SK-N-SH treated with all-trans-retinoic acid at 6 μM for 48 hours (cell line): ENCODE data around the gene PKMYT1.

Experiments
- ATAC-seq: fragments of 200-7000 bp; cut with Tn5 transposase; 3 replicates; pipeline ENCODE4 v1.9.1; 2020; ENCODE audit warnings: mild to moderate bottlenecking, moderate library complexity
- ARNTL ChIP-seq: fragments of 450-650 bp; formaldehyde crosslinking; IDR thresholded peaks from 2 replicates; pipeline ENCODE4 v1.5.0; 2020; ENCODE audit warnings: low read depth, mild to moderate bottlenecking, moderate library complexity, borderline replicate concordance
- BACH2 ChIP-seq: fragments of 250-450 bp; sonication (Bioruptor Pico); IDR thresholded peaks from 2 replicates; pipeline ENCODE4 v1.9.0; 2021; ENCODE audit warnings: mild to moderate bottlenecking, borderline replicate concordance
- CSDC2 ChIP-seq: fragments of 250-450 bp; sonication (Bioruptor Pico); IDR thresholded peaks from 2 replicates; pipeline ENCODE4 v1.5.0; 2020; ENCODE audit warnings: mild to moderate bottlenecking, moderate library complexity
- CSRNP3 ChIP-seq: fragments of 250-450 bp; sonication (Bioruptor Pico); IDR thresholded peaks from 2 replicates; pipeline ENCODE4 v1.5.1; 2021; ENCODE audit warnings: mild to moderate bottlenecking, moderate library complexity
- ESRRG ChIP-seq: fragments of 250-450 bp; sonication (Bioruptor Pico); IDR thresholded peaks from 2 replicates; pipeline ENCODE4 v1.6.1; 2021; ENCODE audit warnings: mild to moderate bottlenecking
- GLIS3 ChIP-seq: fragments of 250-450 bp; sonication (Bioruptor Pico); IDR thresholded peaks from 2 replicates; pipeline ENCODE4 v1.5.0; 2020; ENCODE audit warnings: mild to moderate bottlenecking, moderate library complexity
- OSR1 ChIP-seq: fragments of 250-450 bp; sonication (Bioruptor Pico); IDR thresholded peaks from 2 replicates; pipeline ENCODE4 v1.8.0; 2022; ENCODE audit warnings: moderate library complexity, mild to moderate bottlenecking, inconsistent platforms
- PATZ1 ChIP-seq: fragments of 250-450 bp; sonication (Bioruptor Pico); IDR thresholded peaks from 2 replicates; pipeline ENCODE4 v1.8.0; 2020; ENCODE audit warnings: mild to moderate bottlenecking, moderate library complexity, borderline replicate concordance
- PPARA ChIP-seq: fragments of 250-450 bp; sonication (Bioruptor Pico); IDR thresholded peaks from 2 replicates; pipeline ENCODE4 v1.5.0; 2020; ENCODE audit warnings: mild to moderate bottlenecking, borderline replicate concordance
- SNAI2 ChIP-seq: fragments of 250-450 bp; sonication (Bioruptor Pico); IDR thresholded peaks from 2 replicates; pipeline ENCODE4 v1.5.0; 2020; ENCODE audit warnings: mild to moderate bottlenecking, moderate library complexity
- TCF4 ChIP-seq: fragments of 250-450 bp; sonication (Bioruptor Pico); IDR thresholded peaks from 2 replicates; pipeline ENCODE4 v1.8.0; 2021; ENCODE audit warnings: mild to moderate bottlenecking, moderate library complexity, borderline replicate concordance
- TOX ChIP-seq: fragments of 250-450 bp; sonication (Bioruptor Pico); IDR thresholded peaks from 2 replicates; pipeline ENCODE4 v1.8.0; 2021; ENCODE audit warnings: mild to moderate bottlenecking, moderate library complexity, borderline replicate concordance
- ZC3H10 ChIP-seq: fragments of 250-450 bp; sonication (Bioruptor Pico); IDR thresholded peaks from 2 replicates; pipeline ENCODE4 v1.5.1; 2021; ENCODE audit warnings: mild to moderate bottlenecking, moderate library complexity
- ZFP3 ChIP-seq: fragments of 250-450 bp; sonication (Bioruptor Pico); IDR thresholded peaks from 2 replicates; pipeline ENCODE4 v1.5.0; 2020; ENCODE audit warnings: mild to moderate bottlenecking, moderate library complexity
- ZFP30 ChIP-seq: fragments of 450-650 bp; formaldehyde crosslinking; IDR thresholded peaks from 2 replicates; pipeline ENCODE4 v1.5.0; 2022; ENCODE audit warnings: mild to moderate bottlenecking, moderate library complexity
- ZNF70 ChIP-seq: fragments of 450-650 bp; formaldehyde crosslinking; IDR thresholded peaks from 2 replicates; pipeline ENCODE4 v1.5.0; 2020; ENCODE audit warnings: mild to moderate bottlenecking, moderate library complexity
- ZNF8 ChIP-seq: fragments of 450-650 bp; formaldehyde crosslinking; IDR thresholded peaks from 2 replicates; pipeline ENCODE4 v1.5.0; 2020; ENCODE audit warnings: mild to moderate bottlenecking, moderate library complexity
- TF ChIP-seq, protein P1 (sequence below): fragments of 250-450 bp; sonication (Bioruptor Pico); IDR thresholded peaks from 2 replicates; pipeline ENCODE4 v1.5.0; 2020; ENCODE audit warnings: mild to moderate bottlenecking, moderate library complexity

The PKMYT1 gene

DNA sequence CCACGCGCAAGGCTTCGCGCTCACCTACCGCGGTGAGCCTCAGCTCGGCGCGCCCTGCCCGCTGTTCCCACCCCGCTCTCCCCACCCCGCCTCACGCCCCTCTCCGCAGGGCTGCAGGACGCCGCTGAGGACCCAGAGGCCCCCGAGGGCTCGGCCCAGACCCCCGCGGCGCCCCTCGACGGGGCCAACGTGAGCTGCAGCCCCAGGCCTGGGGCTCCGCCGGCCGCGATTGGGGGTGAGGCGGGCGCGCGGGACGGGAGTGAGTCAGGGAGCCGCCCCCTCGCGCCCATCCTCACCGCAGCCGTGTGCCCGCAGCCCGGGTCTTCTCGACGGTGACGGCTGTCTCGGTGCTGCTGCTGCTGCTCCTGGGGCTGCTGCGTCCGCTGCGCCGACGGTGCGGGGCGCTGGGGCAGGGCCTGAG lies 13.0 kb downstream of the PKMYT1 start:
- no peak for ATAC-seq
- TF ChIP-seq ZFP3 (CRISPR knock-in tag), result no peak
- TF ChIP-seq ZNF70 (CRISPR knock-in tag), result no peak
- no peak for TF ChIP-seq CSRNP3
- no peak for TF ChIP-seq PATZ1 (CRISPR knock-in tag)
- TF ChIP-seq ZC3H10 (CRISPR knock-in tag), result no peak
- no peak for TF ChIP-seq BACH2 (CRISPR knock-in tag)
- no peak for TF ChIP-seq PPARA (CRISPR knock-in tag)
- TF ChIP-seq ZFP30 (CRISPR knock-in tag), result no peak
- no peak for TF ChIP-seq CSDC2 (CRISPR knock-in tag)
- TF ChIP-seq ZNF8 (CRISPR knock-in tag), result no peak
- no peak for TF ChIP-seq ESRRG
- TF ChIP-seq TOX, result no peak
- TF ChIP-seq ARNTL (CRISPR knock-in tag), result no peak
- TF ChIP-seq TCF4 (CRISPR knock-in tag), result no peak
- TF ChIP-seq GLIS3 (CRISPR knock-in tag), result no peak
- TF ChIP-seq, protein P1, sequence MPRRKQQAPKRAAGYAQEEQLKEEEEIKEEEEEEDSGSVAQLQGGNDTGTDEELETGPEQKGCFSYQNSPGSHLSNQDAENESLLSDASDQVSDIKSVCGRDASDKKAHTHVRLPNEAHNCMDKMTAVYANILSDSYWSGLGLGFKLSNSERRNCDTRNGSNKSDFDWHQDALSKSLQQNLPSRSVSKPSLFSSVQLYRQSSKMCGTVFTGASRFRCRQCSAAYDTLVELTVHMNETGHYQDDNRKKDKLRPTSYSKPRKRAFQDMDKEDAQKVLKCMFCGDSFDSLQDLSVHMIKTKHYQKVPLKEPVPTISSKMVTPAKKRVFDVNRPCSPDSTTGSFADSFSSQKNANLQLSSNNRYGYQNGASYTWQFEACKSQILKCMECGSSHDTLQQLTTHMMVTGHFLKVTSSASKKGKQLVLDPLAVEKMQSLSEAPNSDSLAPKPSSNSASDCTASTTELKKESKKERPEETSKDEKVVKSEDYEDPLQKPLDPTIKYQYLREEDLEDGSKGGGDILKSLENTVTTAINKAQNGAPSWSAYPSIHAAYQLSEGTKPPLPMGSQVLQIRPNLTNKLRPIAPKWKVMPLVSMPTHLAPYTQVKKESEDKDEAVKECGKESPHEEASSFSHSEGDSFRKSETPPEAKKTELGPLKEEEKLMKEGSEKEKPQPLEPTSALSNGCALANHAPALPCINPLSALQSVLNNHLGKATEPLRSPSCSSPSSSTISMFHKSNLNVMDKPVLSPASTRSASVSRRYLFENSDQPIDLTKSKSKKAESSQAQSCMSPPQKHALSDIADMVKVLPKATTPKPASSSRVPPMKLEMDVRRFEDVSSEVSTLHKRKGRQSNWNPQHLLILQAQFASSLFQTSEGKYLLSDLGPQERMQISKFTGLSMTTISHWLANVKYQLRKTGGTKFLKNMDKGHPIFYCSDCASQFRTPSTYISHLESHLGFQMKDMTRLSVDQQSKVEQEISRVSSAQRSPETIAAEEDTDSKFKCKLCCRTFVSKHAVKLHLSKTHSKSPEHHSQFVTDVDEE (CRISPR knock-in tag), result no peak
- TF ChIP-seq OSR1 (CRISPR knock-in tag), result no peak
- TF ChIP-seq SNAI2 (CRISPR knock-in tag), result no peak

GRCh38 chr16:2966808-2967191 lies 13.4 kb downstream of the PKMYT1 start:
- no peak for ATAC-seq
- TF ChIP-seq ZFP30 (CRISPR knock-in tag) (no peak), BACH2 (CRISPR knock-in tag) (no peak)
- TF ChIP-seq, protein P1 (CRISPR knock-in tag), result no peak

GRCh38 chr16:2966043-2966807 lies 14.0 kb downstream of the PKMYT1 start:
- no peak for ATAC-seq
- no peak for TF ChIP-seq OSR1 (CRISPR knock-in tag)
- TF ChIP-seq GLIS3 (CRISPR knock-in tag), result no peak
